Peyer's patch (tissue), 4 donors: Measurements from ENCODE around the gene GOLGA8K.
"Not testable (repeated sequence)": the region's sequence is repeated elsewhere in the genome, so short reads cannot be mapped to it uniquely, and the experiment has no call there.

Source experiments
- POLR2A ChIP-seq, 2 donors: fragments of 450-650 bp; IDR thresholded peaks; one replicate each; pipeline ENCODE4 v1.5.1; 2017; ENCODE audit warnings: antibody characterized with exemption in 2 of 2, mild to moderate bottlenecking in 2 of 2, moderate library complexity in 2 of 2
- TF ChIP-seq, protein P1 (sequence below), 6 experiments: fragments of 450-650 bp in 4 of 6; fragments of 200-600 bp in 2 of 6; sonication (generic) in 1 of 6; IDR thresholded peaks; one replicate each; pipeline ENCODE4 v1.5.1; 2017 to 2019; ENCODE audit warnings: antibody characterized with exemption in 6 of 6, mild to moderate bottlenecking in 3 of 6, moderate library complexity in 1 of 6

DNA sequence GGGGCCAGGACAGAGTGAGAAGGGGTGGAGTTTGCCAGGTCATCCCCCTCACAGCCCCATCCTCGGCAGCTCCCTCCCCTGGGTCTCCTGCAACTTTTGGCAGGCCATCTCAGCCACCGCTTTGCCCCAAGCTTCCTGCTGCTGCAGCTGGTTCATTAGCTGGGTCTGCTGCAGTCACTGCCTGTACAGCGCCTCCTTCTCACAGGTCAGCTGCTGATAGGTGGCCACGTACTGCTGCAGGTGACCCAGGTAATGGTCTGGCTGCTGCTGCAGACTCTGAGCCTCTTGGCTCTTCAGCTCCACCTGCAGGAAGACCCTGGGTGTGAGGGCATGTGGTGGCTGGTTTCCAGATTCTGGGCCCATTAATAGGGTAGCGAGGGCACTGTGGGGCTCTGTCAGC is 8.3 kb downstream of the GOLGA8K start:
- TF ChIP-seq, protein P1, sequence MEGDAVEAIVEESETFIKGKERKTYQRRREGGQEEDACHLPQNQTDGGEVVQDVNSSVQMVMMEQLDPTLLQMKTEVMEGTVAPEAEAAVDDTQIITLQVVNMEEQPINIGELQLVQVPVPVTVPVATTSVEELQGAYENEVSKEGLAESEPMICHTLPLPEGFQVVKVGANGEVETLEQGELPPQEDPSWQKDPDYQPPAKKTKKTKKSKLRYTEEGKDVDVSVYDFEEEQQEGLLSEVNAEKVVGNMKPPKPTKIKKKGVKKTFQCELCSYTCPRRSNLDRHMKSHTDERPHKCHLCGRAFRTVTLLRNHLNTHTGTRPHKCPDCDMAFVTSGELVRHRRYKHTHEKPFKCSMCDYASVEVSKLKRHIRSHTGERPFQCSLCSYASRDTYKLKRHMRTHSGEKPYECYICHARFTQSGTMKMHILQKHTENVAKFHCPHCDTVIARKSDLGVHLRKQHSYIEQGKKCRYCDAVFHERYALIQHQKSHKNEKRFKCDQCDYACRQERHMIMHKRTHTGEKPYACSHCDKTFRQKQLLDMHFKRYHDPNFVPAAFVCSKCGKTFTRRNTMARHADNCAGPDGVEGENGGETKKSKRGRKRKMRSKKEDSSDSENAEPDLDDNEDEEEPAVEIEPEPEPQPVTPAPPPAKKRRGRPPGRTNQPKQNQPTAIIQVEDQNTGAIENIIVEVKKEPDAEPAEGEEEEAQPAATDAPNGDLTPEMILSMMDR (IDR thresholded peaks at IDR 0.05): not testable (repeated sequence)
- TF ChIP-seq POLR2A (IDR thresholded peaks at IDR 0.05): not testable (repeated sequence)
